ENCODE data around the gene INSIG1. TPM values are rescaled to one million over a fixed set of nuclear protein-coding genes. Genes with fewer than 3 reads are reported as not detected.

The INSIG1 gene
- polyA plus RNA-seq, 3 donors: 37.1 to 85.6 (median 39.6) TPM

DNA sequence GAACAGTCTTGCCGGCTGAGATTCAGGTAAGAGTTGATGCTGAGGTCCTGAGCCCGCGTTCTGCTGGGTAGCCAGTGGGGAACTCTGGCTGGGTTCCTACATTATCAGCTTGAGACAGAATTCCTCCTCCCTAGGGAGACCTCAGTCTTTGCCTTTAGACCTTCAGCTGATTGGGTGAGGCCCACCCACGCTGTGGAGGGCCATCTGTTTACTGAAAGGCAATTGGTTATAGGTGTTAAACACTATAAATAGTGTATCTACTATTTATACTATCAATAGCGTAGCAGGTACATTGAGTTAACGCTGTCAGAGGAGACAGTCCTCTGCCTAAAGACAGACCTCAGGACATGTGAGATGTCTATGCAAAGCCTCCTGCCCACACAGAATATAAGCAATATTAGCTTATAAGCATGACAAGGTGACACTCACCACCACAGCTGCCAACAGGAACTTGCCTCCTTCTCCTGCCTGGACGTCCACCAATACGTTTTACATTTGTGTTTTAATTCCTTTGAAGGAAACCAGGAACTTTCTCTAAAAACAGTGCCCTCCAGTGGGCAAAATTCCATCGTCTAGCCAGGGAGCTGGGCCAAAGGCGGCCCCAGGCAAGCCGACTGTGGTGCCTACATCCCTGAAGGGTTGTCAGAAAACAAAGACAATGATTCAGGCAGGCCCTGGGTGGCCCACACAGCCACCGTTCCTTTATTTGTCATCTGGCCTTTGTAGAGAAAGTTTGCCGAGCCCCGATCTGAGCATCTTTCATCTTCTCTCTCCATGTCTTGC, 58.8 kb downstream of the INSIG1 start:
- 49% methylated on average over 6 of the region's 14 CpGs for WGBS (ENCODE audit: insufficient coverage)
- H3K9me3 ChIP-seq (replicated peaks in 1 of 2; ENCODE audit: control insufficient read depth in 1 of 2, insufficient read depth in 1 of 2, low read length in 2 of 2): no peaks in the 10 kb centered on the region
- intact Hi-C loops (cut with micrococcal nuclease): loop anchor here in 1 of 2 donors (5.0 kb wide), 2 partner anchors 64 to 149 kb away; no protein-coding TSS in a partner anchor
- DNase-seq: peak in 2 of 3 donors; percentile 21 to 36
- Mint-ChIP-seq H3K36me3 (no peaks in the 10 kb centered on the region), H3K27ac (peak overlapping the region; percentile 87 to 97 (median 94)), H3K9me3 (peaks cover 0 to 8% (median 2%) of the 10 kb centered on the region in 7 donors), H3K4me1 (peaks cover 51% of the 10 kb centered on the region), H3K27me3 (ENCODE audit: low read depth in 3 of 3) (peaks cover 2 to 8% (median 7%) of the 10 kb centered on the region in 3 donors), H3K4me3 (no peak overlapping the region)
- peaks cover 51 to 57% of the 10 kb centered on the region in 2 donors for H3K4me1 ChIP-seq (ENCODE audit: control insufficient read depth in 1 of 2, insufficient read depth in 2 of 2, low read length in 2 of 2)
- H4K20me1 ChIP-seq (ENCODE audit: insufficient read depth, low read length): no peaks in the 10 kb centered on the region
- peak overlapping the region; percentile 64 for H3K4me2 ChIP-seq (replicated peaks; ENCODE audit: extremely low read depth, low read length, poor library complexity, severe bottlenecking)
- peak overlapping the region; percentile 41 to 87 for H3K27ac ChIP-seq (ENCODE audit: low read depth in 1 of 2, low read length in 2 of 2)
- H3K4me3 ChIP-seq (replicated peaks in 1 of 3; ENCODE audit: low read depth in 2 of 3, low read length in 3 of 3): peak overlapping the region in 1 of 3 experiments; percentile 48
- peak overlapping the region; percentile 0 for H2AFZ ChIP-seq (ENCODE audit: insufficient read depth, low read depth, low read length, poor library complexity, severe bottlenecking)
- H3K79me2 ChIP-seq (ENCODE audit: insufficient read depth, low read length): no peaks in the 10 kb centered on the region
- H3K9ac ChIP-seq (ENCODE audit: insufficient read depth, low read length, poor library complexity, severe bottlenecking): no peak overlapping the region
- H3K36me3 ChIP-seq (replicated peaks in 1 of 2; ENCODE audit: control insufficient read depth in 1 of 2, insufficient read depth in 2 of 2, low read length in 2 of 2): no peaks in the 10 kb centered on the region
- TF ChIP-seq, protein P1, sequence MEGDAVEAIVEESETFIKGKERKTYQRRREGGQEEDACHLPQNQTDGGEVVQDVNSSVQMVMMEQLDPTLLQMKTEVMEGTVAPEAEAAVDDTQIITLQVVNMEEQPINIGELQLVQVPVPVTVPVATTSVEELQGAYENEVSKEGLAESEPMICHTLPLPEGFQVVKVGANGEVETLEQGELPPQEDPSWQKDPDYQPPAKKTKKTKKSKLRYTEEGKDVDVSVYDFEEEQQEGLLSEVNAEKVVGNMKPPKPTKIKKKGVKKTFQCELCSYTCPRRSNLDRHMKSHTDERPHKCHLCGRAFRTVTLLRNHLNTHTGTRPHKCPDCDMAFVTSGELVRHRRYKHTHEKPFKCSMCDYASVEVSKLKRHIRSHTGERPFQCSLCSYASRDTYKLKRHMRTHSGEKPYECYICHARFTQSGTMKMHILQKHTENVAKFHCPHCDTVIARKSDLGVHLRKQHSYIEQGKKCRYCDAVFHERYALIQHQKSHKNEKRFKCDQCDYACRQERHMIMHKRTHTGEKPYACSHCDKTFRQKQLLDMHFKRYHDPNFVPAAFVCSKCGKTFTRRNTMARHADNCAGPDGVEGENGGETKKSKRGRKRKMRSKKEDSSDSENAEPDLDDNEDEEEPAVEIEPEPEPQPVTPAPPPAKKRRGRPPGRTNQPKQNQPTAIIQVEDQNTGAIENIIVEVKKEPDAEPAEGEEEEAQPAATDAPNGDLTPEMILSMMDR (IDR thresholded peaks at IDR 0.05): peak; percentile 50
- H3K27me3 ChIP-seq (ENCODE audit: control insufficient read depth in 2 of 2, insufficient read depth in 2 of 2, low read length in 2 of 2): peaks cover 0 to 2% of the 10 kb centered on the region in 2 donors

DNA sequence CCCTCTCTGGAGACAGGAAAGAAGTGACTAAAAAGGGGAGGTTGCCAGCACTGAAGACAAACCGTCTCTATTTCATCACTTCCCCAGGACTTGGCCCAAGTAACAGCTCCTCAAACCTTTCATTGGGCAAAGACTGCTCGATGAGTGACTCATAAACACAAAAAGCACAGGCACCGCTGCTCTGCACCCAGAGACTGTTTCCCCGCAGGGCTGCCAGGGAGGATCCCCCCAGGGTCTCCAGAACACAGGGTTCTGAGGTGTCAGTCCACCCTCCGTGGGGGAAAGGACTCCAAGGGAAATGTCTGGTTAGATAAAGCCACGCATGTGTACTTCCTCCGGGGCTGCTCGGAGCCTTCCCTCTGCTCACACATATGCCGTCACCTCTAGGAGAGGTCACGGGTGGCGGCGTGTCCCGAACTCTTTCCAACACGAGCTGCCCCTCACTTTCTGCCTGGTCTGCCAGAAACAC, 59.9 kb downstream of the INSIG1 start:
- TF ChIP-seq, protein P1 (IDR thresholded peaks at IDR 0.05): no peak
- peaks cover 51 to 60% of the 10 kb centered on the region in 2 donors for H3K4me1 ChIP-seq (ENCODE audit: control insufficient read depth in 1 of 2, insufficient read depth in 2 of 2, low read length in 2 of 2)
- Mint-ChIP-seq H3K27me3 (ENCODE audit: low read depth in 3 of 3) (peaks cover 0 to 8% (median 4%) of the 10 kb centered on the region in 3 donors), H3K4me3 (peak overlapping the region; percentile 69 to 84), H3K9me3 (peaks cover 0 to 9% (median 2%) of the 10 kb centered on the region in 7 donors), H3K4me1 (peaks cover 51% of the 10 kb centered on the region), H3K36me3 (no peaks in the 10 kb centered on the region), H3K27ac (peak overlapping the region; percentile 87 to 97 (median 94))
- intact Hi-C loops (cut with micrococcal nuclease): loop anchor here in 1 of 2 donors (5.0 kb wide), 2 partner anchors 65 to 150 kb away; no protein-coding TSS in a partner anchor
- H3K9ac ChIP-seq (ENCODE audit: insufficient read depth, low read length, poor library complexity, severe bottlenecking): peak overlapping the region; percentile 46
- peak overlapping the region; percentile 64 for H3K4me2 ChIP-seq (replicated peaks; ENCODE audit: extremely low read depth, low read length, poor library complexity, severe bottlenecking)
- DNase-seq: peak; percentile 89 to 95 (median 91)
- H3K36me3 ChIP-seq (replicated peaks in 1 of 2; ENCODE audit: control insufficient read depth in 1 of 2, insufficient read depth in 2 of 2, low read length in 2 of 2): no peaks in the 10 kb centered on the region
- peaks cover 0 to 2% of the 10 kb centered on the region in 2 donors for H3K27me3 ChIP-seq (ENCODE audit: control insufficient read depth in 2 of 2, insufficient read depth in 2 of 2, low read length in 2 of 2)
- no peaks in the 10 kb centered on the region for H3K79me2 ChIP-seq (ENCODE audit: insufficient read depth, low read length)
- peak overlapping the region; percentile 83 to 87 for H3K27ac ChIP-seq (ENCODE audit: low read depth in 1 of 2, low read length in 2 of 2)
- H2AFZ ChIP-seq (ENCODE audit: insufficient read depth, low read depth, low read length, poor library complexity, severe bottlenecking): peak overlapping the region; percentile 64
- H3K9me3 ChIP-seq (replicated peaks in 1 of 2; ENCODE audit: control insufficient read depth in 1 of 2, insufficient read depth in 1 of 2, low read length in 2 of 2): no peaks in the 10 kb centered on the region
- no peaks in the 10 kb centered on the region for H4K20me1 ChIP-seq (ENCODE audit: insufficient read depth, low read length)
- H3K4me3 ChIP-seq (replicated peaks in 1 of 3; ENCODE audit: low read depth in 2 of 3, low read length in 3 of 3): peak overlapping the region in 1 of 3 experiments; percentile 48
- 23% methylated on average over 7 of the region's 14 CpGs for WGBS (ENCODE audit: insufficient coverage)

Measured in CD14-positive monocyte (primary cell).